Subcutaneous abdominal adipose tissue (tissue), 5 donors: ENCODE data around the gene LRRC8D.

Experiments
- H3K27ac ChIP-seq: one replicate; pipeline ENCODE4 v1.7.0; 2013; ENCODE audit warnings: low read depth, mild to moderate bottlenecking, inconsistent platforms, low read length, moderate library complexity
- H3K27me3 ChIP-seq, 5 donors: one replicate each; pipeline ENCODE4 v1.7.0; 2013; ENCODE audit warnings: low read length in 5 of 5, inconsistent platforms in 1 of 5; ENCODE audit not compliant: control insufficient read depth in 5 of 5, insufficient read depth in 4 of 5
- H3K36me3 ChIP-seq, 5 donors: one replicate each; pipeline ENCODE4 v1.7.0; 2013; ENCODE audit warnings: low read length in 5 of 5; ENCODE audit not compliant: control insufficient read depth in 5 of 5, insufficient read depth in 5 of 5
- H3K4me1 ChIP-seq, 5 donors: one replicate each; pipeline ENCODE4 v1.7.0; 2013; ENCODE audit warnings: low read length in 5 of 5, mild to moderate bottlenecking in 3 of 5, moderate library complexity in 1 of 5; ENCODE audit not compliant: control insufficient read depth in 5 of 5, insufficient read depth in 5 of 5
- H3K4me3 ChIP-seq, 5 donors: one replicate each; pipeline ENCODE4 v1.7.0; 2013; ENCODE audit warnings: low read length in 5 of 5, low read depth in 1 of 5
- H3K9ac ChIP-seq, 5 donors: one replicate each; pipeline ENCODE4 v1.7.0; 2013; ENCODE audit warnings: low read length in 5 of 5, mild to moderate bottlenecking in 4 of 5, moderate library complexity in 3 of 5
- H3K9me3 ChIP-seq, 5 donors: one replicate each; pipeline ENCODE4 v1.7.0; 2013; ENCODE audit warnings: low read length in 5 of 5; ENCODE audit not compliant: control insufficient read depth in 5 of 5
- donor health status: healthy.
- donor health status: healthy.
- donor health status: healthy.
- donor health status: healthy.
- donor health status: healthy.

Gene LRRC8D

DNA sequence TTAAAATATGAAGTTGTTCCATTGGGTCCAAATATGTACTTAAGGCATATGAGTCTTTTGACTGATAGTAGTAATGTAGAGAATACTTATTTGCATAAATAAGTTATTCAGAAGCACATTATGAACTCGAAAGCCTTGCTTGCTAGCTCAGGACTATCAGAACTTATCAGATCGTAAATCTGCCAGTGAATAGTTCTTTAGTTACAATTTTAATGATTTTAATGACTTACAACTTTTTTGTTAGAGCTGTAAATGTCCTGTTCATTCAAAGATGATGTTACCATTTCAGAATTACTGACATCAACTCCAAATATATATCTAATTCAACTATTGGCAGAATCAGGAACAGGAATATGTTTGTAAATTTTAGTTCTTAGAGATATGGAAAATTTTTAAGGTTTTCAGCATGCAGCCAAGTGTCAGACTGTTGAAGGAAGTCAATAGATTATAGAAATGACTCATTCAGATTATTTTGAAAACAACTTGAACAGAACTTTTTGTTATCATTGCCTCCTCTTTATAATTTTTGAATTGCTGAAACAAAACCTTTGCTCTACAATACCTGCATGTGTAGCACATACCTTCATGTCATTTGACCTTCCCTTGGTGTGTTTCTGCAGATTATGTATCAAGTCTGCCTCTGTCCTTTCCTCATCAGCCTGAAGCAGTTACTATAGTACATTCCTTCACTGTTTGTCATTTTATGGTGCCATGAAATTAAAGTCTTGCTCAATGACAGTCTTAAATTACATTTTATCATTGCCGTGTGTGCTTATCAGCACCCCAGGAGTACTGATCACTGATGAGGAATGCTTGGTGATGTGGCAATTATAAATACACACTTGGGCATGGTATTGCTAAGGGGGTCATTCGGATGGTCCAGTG is 44.9 kb downstream of the LRRC8D start:
- Histone ChIP-seq H3K9ac (no peak overlapping the region), H3K9me3 (no peaks in the 10 kb centered on the region), H3K27ac (no peak overlapping the region), H3K4me3 (no peak overlapping the region), H3K36me3 (peaks cover 0 to 10% (median 3%) of the 10 kb centered on the region in 5 donors), H3K27me3 (no peaks in the 10 kb centered on the region), H3K4me1 (peaks cover 0 to 8% (median 0%) of the 10 kb centered on the region in 5 donors)

DNA sequence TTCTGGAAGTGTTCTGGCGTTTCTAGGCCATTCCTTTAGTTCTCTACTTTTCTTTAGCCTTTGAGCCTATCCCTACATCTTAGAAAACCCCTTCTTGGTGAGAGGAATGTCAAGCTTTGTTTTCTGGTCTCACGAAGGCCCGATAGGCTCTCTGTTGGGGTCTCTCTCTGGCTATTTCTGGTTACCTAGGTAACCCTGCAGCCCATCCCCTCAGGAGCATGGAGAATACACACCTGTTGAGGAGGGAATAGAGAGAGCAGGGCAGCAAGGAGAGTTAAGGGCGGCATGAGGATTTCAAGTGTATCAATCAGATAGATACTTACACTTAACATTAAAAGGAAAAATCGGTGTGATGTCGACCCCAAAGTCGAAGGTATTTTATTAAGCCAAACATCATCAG is 45.7 kb downstream of the LRRC8D start:
- peaks cover 0 to 10% (median 3%) of the 10 kb centered on the region in 5 donors for H3K36me3 ChIP-seq
- no peaks in the 10 kb centered on the region for H3K27me3 ChIP-seq
- peaks cover 0 to 8% (median 0%) of the 10 kb centered on the region in 5 donors for H3K4me1 ChIP-seq
- no peak overlapping the region for H3K4me3 ChIP-seq
- H3K27ac ChIP-seq, result no peak overlapping the region
- H3K9me3 ChIP-seq, result no peaks in the 10 kb centered on the region
- H3K9ac ChIP-seq, result no peak overlapping the region

DNA sequence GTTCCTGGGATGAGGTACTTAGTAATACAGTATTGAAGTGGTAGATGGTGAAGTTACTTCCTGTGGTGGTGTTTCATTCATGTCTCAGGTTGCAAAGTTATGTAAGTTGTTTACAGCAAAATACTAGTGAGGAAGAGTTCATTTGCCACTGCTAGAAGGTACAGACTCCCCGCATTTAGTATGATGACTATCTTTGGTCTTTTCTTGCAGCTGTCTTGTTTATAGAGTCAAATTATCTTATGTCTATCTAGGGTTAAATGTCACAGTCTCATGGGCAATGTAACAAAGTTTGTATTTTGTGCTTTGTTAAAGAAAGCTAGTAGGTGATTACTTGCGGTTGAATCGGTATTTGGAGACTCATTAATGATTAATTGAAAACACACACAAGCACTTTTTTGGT is 50.2 kb downstream of the LRRC8D start:
- no peak overlapping the region for H3K27ac ChIP-seq
- no peaks in the 10 kb centered on the region for H3K9me3 ChIP-seq
- peaks cover 0 to 10% (median 3%) of the 10 kb centered on the region in 5 donors for H3K36me3 ChIP-seq
- no peak overlapping the region for H3K4me3 ChIP-seq
- H3K4me1 ChIP-seq, result peaks cover 0 to 2% (median 0%) of the 10 kb centered on the region in 5 donors
- H3K9ac ChIP-seq, result no peak overlapping the region
- no peaks in the 10 kb centered on the region for H3K27me3 ChIP-seq

DNA sequence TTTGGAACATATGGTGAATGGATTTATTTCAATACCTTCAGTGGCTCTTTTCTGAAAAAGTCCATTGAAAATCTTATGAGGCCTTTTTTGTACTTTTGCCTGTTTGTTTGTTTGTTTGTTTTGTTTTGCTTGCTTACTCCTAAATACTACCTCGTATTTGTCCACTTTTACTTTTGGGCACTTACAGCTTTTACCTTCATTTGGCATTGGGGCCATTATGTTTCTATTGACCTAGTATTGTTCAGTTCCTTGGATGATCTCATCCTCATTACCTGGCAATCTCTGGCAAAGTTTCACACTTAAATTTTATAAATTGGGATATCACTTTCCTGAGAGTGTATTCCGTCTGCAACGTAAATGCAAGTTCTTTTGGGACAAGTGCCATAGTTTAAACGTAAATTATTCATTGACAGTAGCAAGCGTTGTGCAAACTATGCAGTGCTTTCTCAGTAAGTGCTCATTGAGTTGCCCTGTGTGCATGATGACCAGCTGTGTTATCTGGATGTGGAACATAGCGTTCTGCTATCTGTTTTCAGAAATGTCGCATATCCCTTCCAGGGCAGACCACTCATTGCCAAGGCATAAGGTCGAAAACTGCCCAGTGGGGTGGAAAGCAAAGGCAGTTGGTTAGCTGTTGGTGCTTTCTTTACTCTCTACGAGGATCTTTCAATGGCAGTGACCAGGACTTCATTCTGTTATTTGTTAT is 51.1 kb downstream of the LRRC8D start:
- Histone ChIP-seq H3K36me3 (peaks cover 0 to 10% (median 3%) of the 10 kb centered on the region in 5 donors), H3K9me3 (no peaks in the 10 kb centered on the region), H3K27ac (no peak overlapping the region), H3K9ac (no peak overlapping the region), H3K27me3 (no peaks in the 10 kb centered on the region), H3K4me3 (no peak overlapping the region), H3K4me1 (no peaks in the 10 kb centered on the region)

DNA sequence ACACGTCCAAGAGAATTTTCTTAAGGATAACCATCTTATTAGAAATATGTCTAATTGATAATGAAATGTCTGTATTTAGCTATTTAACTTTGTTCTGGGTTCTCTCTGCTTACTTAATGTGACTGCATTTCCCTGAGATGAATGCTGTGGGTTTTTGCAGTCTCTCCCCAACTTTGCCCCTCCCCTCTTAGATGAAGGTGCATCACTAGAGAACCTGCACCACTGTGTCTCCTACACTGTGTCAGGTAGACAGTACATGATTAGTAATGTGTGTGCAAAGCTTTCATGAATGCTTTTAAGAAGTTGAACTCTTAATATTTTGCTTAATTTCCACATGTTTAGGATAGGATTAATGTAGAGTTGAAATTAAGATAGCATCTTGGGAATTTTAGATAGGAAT is 51.7 kb downstream of the LRRC8D start:
- H3K36me3 ChIP-seq, result peaks cover 0 to 4% (median 3%) of the 10 kb centered on the region in 5 donors
- H3K4me3 ChIP-seq, result no peak overlapping the region
- H3K9ac ChIP-seq, result no peak overlapping the region
- no peaks in the 10 kb centered on the region for H3K9me3 ChIP-seq
- H3K27ac ChIP-seq, result no peak overlapping the region
- H3K4me1 ChIP-seq, result no peaks in the 10 kb centered on the region
- no peaks in the 10 kb centered on the region for H3K27me3 ChIP-seq

DNA sequence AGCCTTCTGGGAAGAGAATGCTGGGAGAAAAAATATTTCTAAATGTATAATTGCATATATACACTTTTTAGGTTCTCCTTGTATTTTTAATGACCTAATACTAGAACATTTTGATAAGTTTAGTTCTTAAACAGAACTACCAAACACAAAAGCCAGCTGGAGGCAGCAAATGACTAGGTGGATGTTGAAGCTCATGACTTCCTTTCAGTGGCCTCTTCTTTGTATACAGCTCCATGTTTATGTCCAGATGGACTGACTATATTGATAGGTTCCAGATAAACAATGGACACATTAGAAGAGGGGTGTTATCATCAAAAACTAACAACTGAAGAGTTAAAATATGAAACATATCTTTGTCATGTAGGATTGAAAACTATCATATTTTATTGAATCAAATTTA is 52.5 kb downstream of the LRRC8D start:
- peaks cover 0 to 4% (median 3%) of the 10 kb centered on the region in 5 donors for H3K36me3 ChIP-seq
- H3K4me1 ChIP-seq, result no peaks in the 10 kb centered on the region
- no peak overlapping the region for H3K27ac ChIP-seq
- no peak overlapping the region for H3K4me3 ChIP-seq
- no peaks in the 10 kb centered on the region for H3K9me3 ChIP-seq
- no peak overlapping the region for H3K9ac ChIP-seq
- no peaks in the 10 kb centered on the region for H3K27me3 ChIP-seq

DNA sequence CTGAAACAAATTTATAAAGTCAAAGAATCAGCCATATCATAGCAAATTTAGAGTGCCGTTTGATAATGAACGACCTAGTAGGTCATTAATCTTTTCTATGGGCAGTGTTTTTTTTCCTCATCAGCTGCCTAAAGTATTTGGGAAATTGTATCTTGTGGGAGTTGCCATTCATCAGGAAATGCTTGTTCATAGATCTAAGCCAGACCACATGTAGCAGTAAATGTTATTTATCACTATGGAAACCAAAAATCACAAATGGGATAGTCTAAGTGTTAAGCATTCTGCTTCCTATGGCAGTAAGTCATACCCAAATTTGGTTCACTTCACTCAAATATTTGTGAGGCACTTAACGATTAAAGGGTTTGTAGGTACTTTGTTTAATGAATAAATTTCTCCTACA is 52.9 kb downstream of the LRRC8D start:
- H3K36me3 ChIP-seq, result peaks cover 0 to 4% (median 0%) of the 10 kb centered on the region in 5 donors
- H3K27ac ChIP-seq, result no peak overlapping the region
- H3K27me3 ChIP-seq, result no peaks in the 10 kb centered on the region
- H3K9ac ChIP-seq, result no peak overlapping the region
- H3K4me1 ChIP-seq, result no peaks in the 10 kb centered on the region
- H3K4me3 ChIP-seq, result no peak overlapping the region
- H3K9me3 ChIP-seq, result no peaks in the 10 kb centered on the region

DNA sequence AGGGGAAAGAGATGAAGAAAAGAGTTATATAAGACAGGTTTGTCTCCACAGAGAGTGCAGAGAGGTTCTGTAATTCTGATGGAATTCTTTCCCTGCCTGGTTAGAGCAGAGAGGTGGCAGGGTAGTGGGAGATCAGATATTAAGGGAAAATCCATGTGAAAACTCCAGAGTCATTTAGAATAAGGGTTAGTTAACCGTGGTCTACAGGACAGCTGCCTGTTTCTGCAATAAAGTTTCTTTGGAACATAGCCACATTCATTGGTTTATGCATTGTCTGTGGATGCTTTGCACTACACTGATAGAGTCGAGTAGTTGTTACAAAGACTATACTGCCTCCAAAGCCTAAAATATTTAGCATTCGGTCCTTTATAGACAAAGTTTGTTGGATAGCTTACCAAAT is 55.6 kb downstream of the LRRC8D start:
- no peak overlapping the region for H3K9ac ChIP-seq
- no peak overlapping the region for H3K4me3 ChIP-seq
- peaks cover 0 to under 1% (median 0%) of the 10 kb centered on the region in 5 donors for H3K4me1 ChIP-seq
- no peaks in the 10 kb centered on the region for H3K27me3 ChIP-seq
- no peaks in the 10 kb centered on the region for H3K36me3 ChIP-seq
- H3K9me3 ChIP-seq, result peaks cover 0 to 4% (median 0%) of the 10 kb centered on the region in 5 donors
- no peak overlapping the region for H3K27ac ChIP-seq

DNA sequence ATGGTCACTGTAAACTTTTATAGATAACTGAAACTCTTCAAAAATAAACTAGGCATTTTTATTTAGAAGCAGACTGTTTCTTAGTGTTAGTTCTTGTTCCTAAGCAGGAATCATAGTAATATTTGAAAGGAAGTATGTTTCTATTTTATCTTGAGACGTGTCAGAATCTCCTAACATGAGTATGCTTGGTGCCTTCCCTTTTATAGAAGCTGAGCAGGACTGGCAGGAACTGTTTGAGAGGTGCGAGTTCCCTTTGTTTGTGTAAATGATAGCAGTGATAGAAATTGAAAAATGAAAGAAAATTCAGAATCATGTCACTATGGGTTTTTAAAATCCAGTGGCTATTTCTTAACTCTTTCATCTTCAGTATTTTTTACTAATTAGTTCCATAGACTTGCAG is 56.9 kb downstream of the LRRC8D start:
- Histone ChIP-seq H3K27me3 (no peaks in the 10 kb centered on the region), H3K27ac (no peak overlapping the region), H3K9me3 (peaks cover 0 to 10% (median 5%) of the 10 kb centered on the region in 5 donors), H3K4me3 (no peak overlapping the region), H3K4me1 (peaks cover 0 to 6% (median 0%) of the 10 kb centered on the region in 5 donors), H3K36me3 (no peaks in the 10 kb centered on the region), H3K9ac (no peak overlapping the region)

DNA sequence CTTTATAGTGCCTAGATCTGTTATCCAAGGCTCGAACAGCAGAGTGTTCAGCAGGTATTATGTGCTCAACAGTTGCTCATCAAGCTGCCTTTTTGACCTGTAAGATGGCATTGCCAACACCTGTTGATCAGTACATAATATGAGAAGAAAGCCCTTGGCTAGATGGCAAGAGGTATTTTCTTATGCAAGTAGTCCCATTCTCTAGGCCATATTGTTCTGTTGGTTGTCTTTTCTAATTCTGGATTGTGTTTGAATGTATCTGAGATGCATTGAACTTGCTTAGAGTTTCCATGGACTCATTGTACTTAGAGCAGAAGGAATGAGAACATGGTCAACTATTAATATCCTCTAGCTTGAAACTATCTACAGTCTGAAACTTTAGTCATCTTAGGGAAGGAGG is 57.4 kb downstream of the LRRC8D start:
- Histone ChIP-seq H3K9ac (no peak overlapping the region), H3K4me3 (no peak overlapping the region), H3K27ac (no peak overlapping the region), H3K27me3 (no peaks in the 10 kb centered on the region), H3K9me3 (peaks cover 0 to 10% (median 5%) of the 10 kb centered on the region in 5 donors), H3K4me1 (peaks cover 0 to 6% (median 0%) of the 10 kb centered on the region in 5 donors), H3K36me3 (no peaks in the 10 kb centered on the region)
